Stimulated activated CD4-positive, alpha-beta T cell treated with anti-CD3 and anti-CD28 coated beads, Interleukin-4, amount 100 ng/mL, for 48 hours (primary cell): ENCODE measurements around the gene MAGI3.

Experiments used
- DNase-seq, 2 donors: peaks; one replicate each; pipeline ENCODE4 v3.0.0-alpha.2; 2020; ENCODE audit warnings: low read depth in 2 of 2

MAGI3 gene

DNA sequence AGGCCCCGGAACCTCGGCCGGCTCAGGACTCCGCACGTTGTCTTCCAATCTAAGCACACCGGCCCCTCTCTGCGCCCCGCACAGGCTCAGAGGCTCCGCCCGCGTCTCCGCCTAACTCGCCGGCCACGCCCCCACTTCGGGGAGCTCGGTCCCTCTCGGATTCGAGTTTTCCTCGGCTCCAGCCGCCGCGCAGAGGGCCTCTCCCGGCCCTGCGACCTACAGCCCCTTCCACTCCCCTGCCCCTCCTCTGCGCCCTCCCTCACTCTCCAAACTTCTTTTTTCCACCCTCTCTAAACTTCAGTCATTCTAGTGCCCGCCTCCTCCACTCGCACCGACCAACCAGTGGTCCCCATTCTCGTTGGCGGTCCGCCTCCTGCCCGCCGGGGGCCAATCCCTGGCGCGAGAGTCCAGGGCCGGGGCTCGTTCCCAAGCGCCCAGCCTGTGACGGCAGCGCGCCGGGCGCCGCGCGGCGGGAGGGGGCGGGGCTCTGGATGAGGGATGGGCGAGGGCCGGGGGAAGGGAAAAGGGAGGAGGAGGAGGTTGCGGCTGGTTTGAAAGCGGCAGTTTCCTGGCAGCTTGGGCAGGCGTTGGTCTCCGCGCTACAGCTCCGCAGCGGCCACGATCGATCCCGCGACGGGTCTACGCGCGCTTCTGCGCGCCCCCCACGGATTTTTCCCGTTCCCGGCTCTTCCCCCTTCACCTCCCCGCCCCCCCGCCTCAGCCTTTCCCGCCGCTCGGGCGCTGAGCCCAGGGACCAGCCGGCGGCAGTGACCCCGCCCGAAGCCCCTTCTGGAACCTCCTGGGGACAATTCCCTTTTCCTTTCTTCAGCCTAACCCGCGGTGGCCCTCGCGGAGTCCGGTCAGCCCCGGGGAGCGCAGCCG is at the start of gene MAGI3:
MAGI3 (plus strand) TSS at position 563 of the 882 bp plus-strand sequence. CDS start 519 bp downstream, outside the sequence.
- DNase-seq, result peak; percentile 93 to 94

DNA sequence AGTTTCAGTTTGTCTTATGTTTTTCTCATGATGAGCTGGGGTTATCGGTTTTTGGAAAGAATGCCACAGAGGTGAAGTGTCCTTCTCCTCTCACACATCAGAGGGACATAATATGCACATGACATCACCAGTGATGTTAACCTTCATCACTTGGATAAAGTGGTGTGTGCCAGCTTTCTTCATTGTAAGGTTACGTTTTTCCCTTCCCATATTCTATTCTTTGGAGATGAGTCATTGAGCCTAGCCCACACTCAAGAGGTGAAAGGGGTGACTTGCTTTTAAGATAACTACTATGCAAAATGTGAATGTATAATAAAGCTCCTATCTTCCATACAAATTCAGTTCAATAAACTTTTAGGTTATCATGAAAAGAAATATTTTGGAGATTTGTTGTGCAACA is 36.7 kb upstream of the MAGI3 start:
- no peak for DNase-seq

DNA sequence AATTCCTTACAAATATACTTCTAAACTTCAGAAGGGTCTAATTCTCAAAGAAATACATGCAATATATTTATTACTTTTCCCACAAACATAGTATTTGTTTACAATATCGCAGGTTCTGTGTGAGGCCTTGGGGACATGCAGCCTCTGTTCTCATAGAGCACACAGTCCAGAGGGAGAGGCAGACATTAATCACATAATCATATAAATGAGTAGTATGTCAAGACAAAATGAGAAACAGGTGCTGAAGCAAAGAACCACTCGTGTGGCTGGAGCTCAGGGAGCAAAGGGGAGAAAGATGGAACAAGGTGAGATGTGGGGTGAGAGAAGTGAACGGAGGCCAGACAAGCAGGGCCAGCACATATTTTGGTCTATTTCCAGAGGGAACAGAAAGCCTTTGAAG is 26.4 kb upstream of the MAGI3 start:
- no peak for DNase-seq

DNA sequence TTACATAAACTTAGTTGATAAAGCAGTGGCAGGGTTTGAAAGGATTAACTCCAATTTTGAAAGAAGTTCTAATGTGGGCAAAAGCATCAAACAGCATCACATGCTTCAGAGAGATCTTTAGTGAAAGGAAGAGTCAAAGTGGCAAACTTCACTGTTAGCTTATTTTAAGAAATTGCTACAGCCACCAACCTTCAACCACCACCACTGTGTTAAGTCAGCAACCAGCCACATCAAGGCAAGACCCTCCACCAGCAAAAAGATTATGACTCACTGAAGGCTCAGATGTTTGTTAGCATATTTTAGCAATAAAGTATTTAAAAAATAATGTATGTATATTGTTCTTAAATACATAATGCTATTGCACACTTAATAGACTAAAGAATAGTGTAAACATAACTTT is 21.3 kb upstream of the MAGI3 start:
- no peak for DNase-seq

DNA sequence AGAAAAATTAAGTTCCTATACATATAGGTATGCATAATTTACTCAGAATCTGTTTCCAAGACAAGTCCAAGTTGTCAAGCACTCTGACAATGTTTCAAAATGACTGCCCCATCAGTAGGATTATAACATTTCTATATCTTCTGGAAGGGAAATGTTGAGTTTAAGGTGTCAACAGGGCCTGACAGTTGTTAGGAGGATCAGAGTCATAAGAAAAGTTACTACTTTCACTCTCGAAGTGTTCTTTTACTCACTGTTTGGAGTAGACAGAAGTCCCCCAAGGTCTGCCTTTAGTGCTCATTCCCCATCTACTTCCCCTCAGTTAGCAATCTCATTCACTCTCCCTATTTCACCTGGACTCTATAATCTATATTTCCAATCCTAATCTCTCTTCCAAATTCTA is 20.6 kb upstream of the MAGI3 start:
- DNase-seq, result no peak

DNA sequence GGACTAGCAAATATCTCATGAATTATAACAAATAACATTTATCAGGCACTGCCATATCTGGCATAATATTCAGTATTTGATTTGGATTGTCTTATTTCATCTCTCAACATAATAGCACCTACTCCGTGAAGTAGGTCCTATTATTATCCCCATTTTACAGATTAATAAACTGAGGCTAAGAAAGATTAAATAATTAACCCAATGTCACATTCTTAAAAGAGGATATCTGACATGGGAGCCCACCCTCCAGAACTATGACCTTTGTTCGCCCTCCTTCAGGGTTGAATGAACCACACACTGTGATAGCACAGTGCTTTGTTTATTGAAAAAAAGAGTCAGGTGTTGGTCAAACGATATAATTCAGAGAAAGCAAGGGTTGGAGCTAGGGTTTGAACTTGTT is 19.4 kb upstream of the MAGI3 start:
- DNase-seq, result no peak

DNA sequence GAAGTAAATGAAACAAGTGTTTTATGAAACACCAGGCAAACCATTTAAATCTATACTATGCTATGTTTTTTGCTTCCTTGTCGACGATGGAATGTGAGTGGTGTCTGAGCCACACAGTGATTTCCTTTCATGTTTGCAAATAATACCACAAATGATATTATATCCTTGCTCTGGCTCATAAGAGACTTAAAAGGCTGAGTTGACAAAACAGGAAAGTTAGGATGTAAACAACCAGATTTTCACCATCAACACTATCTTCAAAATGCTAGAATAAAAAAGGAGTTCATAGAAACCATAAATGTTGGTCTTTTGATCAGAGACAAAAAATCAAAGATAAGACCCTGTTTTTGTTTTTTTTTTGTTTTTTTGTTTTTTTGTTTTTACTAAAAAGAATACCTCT is 17.8 kb upstream of the MAGI3 start:
- DNase-seq, result no peak

DNA sequence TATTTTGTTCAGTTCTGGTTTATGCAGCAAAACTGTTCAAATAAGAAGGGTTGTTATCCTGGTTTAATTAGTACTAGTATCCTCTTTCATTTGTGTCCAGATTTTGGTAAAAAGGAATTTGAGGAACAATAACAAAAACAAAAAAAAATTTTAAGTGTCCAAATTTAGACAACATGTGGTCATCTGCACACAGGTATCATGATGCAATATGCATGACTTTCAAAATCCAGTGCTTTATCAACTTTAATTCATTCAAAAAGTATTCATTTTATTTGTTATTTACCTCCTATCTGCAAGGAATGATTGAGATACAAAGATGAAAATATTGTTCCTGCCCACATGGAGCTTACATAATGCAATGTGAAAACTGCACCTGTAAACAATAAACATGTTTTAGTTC is 16.7 kb upstream of the MAGI3 start:
- DNase-seq, result no peak

DNA sequence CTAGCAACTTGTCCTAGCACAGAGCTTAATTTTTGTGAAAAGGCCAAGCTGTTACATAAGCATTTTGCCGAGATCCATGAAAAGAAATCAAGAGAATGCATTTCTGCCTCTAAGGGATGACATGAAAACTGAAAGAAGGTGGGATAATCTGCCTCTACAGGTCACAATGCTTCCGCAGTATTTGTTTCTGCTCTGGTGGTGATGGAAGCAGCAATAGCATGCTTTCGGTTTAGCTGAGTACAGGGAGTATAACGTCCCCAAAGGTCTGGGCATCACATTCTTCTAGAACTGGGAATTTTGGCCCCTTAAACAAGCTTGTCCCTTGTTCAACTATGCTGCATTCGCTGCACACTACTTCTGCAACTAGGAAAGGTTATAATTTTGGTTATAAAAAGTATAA is 14.4 kb upstream of the MAGI3 start:
- DNase-seq, result no peak

DNA sequence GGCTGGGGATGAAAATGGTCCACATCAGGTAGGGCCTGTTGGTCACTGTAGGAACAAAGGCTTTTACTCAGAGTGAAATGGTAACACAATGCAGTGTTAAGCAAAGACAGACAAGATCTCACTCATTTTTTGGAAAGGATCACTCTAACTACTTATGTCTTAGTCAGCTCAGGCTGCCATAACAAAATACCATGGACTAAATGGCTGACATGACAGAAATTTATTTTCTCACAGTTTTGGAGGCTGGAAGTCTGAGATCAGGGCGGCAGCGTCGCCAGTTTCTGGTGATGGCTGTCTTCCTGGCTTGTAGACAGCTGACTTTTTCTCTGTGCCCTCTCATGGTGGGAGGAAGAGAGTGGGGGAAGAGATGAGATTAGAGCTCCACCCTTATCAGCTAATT is 10.2 kb upstream of the MAGI3 start:
- DNase-seq, result no peak

DNA sequence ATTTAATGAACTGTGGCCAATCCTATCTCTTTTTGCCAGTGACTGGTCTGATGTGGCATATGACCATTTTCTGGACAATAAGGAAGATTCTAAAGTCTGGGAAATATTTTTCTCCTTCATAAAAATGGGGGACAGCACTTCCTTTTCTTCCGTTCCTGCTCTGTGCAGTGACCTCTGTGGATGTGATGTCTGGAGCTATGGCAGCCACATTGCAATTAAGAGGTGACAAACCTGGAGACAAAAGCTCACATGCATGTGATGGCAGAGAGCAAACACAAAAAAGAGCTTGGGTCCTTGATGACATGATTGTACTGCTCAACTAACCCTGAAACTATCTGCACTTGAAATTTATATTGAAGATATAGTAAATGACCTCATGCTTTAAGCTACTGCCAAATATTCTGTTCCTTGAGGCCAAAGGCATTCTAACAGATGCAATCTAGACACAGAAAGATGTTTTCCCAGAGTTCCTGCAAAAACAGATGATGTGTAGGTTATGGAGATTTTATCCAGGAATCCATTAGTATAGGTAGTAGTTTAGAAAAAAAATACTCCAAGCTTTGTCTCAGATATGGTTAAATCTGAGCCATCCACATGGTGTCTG is 2.2 kb upstream of the MAGI3 start:
- no peak for DNase-seq

DNA sequence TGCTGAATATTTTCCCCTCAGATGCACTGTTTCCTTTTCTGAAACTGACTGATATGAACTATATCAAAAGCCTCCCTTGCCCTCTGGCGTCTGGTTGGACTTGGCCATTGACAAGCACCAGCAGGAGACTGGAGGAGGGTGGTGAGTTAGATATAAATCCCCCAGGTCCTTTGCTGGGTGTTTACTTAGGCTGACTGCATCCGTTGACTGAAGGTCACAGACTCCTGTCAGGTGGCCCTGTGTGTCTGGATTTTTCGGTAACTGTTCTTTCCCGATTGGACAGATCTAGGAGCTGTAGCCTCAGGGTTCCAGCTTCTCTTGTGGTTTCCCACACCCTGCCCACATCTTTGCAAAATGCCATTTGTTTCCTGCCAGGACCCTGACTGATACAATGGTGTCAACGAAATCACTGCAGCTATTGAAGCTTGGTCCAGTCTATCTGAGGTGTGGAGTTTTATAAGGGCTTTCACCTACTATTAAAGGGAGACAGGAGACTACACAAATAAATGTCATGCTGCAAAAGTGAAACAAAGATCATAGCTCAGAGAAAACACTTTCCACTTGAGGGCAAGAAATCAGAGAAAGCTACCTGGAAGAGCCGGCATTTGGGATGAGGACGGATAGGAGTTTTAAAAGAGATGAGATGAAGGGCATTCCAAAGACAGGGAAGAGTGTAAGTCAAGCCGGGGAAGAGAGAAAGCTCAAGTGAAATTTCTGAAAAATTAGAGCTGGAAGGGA is 1.5 kb upstream of the MAGI3 start:
- DNase-seq, result no peak

DNA sequence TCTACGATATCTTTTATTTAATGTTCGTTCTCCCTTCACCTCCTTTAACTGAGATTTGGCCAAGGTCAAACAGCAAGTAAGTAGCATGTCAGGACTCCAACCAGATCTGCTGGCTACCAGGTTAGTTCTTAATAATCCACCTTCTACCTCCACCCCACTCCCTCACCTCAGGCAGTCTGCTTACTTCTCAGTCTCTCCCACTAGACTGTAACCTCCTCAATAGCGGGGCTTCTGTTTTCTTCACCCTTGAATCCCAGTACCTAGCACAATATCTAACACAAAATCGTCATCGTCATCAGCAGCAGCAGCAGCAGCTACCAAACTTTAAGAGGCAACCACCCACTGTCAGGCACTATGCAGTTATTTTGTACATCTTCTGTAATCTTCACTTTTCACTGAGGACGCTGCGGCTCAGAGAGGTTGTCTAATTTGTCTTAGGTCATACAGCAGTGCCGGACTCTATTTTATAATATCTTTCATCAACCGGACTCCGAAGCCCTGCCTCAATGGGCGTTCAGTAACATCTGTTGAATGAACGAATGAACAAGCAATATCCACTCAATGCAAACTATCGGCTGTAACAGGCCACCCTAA is 859 bp upstream of the MAGI3 start:
- no peak for DNase-seq

DNA sequence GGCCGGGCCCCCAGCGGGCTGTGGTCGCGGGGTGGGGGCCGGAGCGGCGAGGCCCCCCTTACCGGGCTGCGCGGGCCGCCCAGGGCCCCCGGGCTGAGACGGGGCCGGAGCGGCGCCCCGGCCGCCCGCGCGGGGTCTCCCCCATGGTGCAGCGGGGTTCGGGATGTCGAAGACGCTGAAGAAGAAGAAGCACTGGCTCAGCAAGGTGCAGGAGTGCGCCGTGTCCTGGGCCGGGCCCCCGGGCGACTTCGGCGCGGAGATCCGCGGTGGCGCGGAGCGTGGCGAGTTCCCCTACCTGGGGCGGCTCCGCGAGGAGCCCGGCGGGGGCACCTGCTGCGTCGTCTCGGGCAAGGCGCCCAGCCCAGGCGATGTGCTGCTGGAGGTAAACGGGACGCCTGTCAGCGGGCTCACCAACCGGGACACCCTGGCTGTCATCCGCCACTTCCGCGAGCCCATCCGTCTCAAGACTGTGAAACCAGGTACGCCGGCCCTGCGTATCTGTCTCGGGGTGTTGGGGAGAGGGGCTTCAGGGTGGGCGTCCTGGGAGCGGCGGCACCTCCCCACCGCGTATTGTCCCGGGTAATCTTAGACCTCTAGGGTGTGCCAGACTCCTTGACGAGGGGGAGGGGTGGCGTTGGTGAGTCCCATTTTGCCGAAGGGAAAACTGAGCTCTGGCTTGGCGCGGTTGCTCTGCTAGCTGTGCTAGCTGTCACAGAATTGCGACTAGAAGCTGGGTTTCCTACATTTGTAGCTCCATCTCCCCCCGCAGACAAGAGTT is 745 bp downstream of the MAGI3 start:
- DNase-seq, result peak; percentile 26 to 30

DNA sequence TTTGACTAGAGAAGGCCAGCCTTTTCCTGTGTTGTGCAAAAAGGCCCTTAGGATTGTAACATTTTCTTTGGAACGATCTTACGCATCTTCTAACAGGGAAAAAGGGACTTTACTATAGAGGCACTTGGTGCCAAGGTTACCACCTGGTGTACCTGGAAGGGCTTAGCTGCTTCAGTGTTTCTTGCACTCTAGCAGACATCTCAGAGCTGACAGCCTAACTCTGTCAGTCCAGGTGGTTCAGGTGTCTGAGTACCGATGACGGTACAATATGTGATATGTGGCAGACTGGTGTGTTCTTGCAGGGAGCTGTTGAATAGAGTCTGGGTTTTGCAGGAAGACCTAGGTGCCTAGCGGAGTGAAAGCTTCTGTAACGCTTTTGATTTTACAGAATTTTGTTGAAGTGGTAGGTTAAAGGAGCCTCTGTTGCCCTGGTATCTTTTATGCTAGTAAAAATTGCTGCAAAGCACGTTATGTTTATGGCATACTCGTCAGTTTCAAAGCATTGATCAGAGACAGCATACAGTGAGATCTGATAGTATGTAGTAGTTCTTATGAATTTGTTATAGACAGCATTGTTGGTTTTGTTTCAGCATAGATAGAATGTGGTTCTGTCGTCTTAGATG is 1.4 kb downstream of the MAGI3 start:
- DNase-seq, result no peak

DNA sequence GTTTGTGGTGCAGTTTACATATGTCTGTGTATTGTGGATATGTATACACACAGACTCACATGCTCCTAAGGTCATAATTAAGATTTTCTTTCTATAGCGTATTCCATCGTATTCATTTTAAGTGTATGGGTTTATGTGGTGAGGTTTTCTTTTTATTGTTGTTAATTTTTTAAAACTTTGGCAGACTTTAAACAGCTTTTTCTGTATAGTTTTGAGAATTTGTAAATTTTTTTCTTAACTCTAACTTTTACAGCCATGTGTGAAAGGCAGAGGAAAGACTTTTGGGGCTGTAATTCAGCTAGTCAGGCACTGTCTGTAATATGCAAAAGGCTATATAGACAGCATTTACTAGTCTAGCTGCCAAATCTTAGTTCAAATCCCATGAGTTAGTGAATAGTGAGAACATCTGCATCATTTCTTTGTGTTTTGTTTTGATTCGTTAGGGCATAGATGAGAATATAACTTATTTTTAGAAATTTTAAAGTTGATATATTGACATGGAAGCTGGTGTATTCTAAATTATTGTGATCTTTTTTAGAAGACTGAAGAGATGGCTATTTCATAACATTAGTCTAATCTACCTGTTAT is 2.3 kb downstream of the MAGI3 start:
- no peak for DNase-seq

DNA sequence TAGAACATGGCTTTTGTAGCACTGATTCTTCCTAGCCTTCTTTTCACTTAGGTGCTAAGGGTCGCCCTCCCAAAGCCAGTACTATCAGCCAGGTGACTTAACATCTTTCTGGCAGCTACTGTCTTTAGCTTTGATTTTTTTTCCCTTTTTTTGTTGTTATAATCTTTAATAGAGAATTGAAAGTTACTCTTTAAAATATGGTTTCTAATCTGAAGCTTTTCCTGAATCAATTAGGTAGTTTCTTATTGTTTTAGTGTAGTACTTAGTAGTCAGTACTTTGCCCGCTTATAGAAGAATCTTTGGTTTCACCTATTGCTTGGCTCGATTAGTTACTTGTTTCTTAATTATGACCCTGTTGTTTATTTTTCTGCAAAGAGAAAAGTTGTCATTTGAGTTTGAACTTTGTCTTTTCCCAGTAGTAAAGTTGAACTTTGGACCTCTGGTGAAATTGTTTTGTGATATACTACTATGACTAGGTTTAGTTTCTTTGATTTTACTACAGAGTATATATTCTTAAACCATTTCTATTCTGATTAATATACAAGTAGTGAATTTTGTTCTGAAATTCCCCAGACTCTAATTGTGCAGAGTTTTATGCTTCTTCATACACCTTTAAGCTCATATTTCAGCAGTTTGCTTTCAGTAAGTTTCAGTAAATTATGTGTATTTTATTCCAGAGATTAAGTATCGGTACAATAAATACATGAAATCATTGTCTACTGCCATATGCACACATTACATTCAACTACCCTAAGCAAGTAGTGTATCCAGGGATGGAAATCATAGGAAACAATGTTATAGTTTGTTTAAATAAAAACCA is 3.9 kb downstream of the MAGI3 start:
- DNase-seq, result no peak

DNA sequence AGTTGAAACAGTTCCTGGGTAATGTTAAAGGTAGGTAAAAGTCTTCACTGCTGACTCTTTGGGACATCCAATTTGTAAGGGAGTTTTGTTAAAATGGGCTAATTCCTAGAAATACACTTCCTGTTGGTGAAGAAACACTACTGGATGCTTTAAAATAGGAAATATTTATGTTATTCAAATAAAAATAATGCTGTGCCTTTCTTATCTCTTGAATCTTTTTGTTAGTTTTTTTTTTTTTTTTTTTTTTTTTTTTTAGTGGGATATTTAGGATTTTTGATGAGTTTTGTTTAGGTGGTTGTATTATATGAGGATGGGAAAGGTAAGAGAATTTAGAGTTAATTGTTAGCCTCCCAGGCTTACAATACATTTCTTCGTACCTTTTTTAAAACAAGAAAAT is 4.5 kb downstream of the MAGI3 start:
- DNase-seq, result no peak

DNA sequence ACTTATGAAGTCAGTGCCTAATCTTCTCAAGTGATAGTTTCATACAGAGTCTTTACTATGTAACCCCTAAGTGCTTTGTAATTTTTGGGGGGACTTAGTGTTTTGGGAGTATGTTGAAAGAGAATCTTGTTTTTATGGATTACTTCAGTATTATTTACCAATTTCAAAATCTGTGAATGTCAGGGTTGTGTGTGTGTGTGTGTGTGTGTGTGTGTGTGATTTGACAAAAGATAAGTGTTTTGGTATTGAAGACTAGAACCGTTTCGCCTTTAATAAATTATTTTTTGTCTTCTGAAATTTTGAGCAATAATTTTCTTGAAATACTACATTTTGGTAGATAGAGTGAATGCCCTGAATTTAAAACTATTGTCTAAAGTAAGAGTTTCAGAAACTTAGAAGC is 5.8 kb downstream of the MAGI3 start:
- no peak for DNase-seq

DNA sequence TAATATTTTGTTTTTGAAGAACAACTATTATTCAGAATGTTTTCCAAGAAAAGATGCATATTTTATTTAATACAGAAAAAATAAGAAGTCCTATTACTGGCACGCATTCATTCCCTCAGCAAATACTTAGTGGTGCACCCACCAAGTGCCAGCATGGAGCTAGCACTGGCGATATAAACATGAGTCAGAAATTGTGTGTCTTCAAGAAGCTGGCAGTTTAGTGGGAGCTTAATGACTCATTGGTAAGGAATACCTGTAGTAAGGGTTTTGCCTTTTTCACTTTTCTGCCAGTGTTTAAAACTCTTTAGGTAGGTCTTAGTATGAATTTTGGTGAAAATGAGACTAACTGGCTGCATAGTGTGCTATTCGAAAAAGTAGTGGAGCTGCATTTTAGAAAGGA is 6.3 kb downstream of the MAGI3 start:
- DNase-seq, result no peak
